Adipocyte (in vitro differentiated cells): ENCODE measurements around the gene ACAP2.
"Not testable (repeated sequence)": the region's sequence is repeated elsewhere in the genome, so short reads cannot be mapped to it uniquely, and the experiment has no call there.

Source experiments
- DNase-seq: peaks from one replicate; pipeline ENCODE4 v3.0.0-alpha.2; 2015; ENCODE audit warnings: low read depth
- H3K27me3 ChIP-seq: replicated peaks from 2 replicates; pipeline ENCODE4 v1.7.0; 2013; ENCODE audit warnings: mild to moderate bottlenecking, low read length, moderate library complexity; ENCODE audit not compliant: control insufficient read depth, insufficient read depth
- H3K36me3 ChIP-seq: 2 replicates; pipeline ENCODE4 v1.7.0; 2013; ENCODE audit warnings: low read length, mild to moderate bottlenecking, moderate library complexity; ENCODE audit not compliant: control insufficient read depth, insufficient read depth, severe bottlenecking
- H3K4me1 ChIP-seq: 2 replicates; pipeline ENCODE4 v1.7.0; 2013; ENCODE audit warnings: mild to moderate bottlenecking, low read length, moderate library complexity; ENCODE audit not compliant: control insufficient read depth, insufficient read depth
- H3K4me3 ChIP-seq: 2 replicates; pipeline ENCODE4 v1.7.0; 2013; ENCODE audit warnings: mild to moderate bottlenecking, low read length, moderate library complexity
- H3K9ac ChIP-seq: 2 replicates; pipeline ENCODE4 v1.7.0; 2013; ENCODE audit warnings: mild to moderate bottlenecking, low read length, moderate library complexity
- H3K9me3 ChIP-seq: 2 replicates; pipeline ENCODE4 v1.7.0; 2013; ENCODE audit warnings: mild to moderate bottlenecking, low read length, moderate library complexity; ENCODE audit not compliant: control insufficient read depth

Gene ACAP2

DNA sequence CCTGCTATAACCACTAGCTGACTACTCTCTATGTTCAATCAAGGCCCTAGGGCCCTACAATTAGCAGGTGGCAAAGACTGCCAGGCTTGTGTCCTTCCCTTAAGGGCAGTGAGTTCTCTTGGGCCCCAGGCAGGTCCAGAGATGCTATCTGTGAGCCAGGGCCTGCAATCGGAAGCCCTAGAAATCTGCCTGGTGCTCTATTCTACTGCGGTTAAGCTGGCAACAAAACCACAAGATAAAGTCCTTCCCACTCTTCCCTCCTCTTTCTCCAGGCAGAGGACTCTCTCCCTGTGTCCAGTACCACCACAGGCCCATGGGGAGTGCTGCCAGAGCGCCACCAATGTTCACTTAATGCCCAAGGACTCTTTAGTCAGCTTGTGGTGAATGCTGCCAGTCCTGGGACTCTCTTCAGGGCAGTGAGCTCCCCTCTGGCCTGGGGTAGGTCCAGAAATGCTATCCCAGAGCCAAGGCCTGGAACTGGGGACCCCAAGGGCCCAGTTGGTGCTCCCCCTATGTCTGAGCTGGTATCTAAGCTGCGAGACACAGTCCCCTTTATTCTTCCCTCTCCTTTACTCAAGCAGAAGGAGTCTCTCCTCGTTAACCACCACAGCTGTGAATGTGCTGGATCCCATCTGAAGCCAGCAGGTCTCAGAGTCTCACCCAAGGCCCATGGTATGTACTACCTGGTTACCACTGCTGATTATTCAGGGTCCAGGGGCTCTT, 206.6 kb downstream of the ACAP2 start:
- no peak overlapping the region for H3K9ac ChIP-seq
- no peak for DNase-seq
- H3K36me3 ChIP-seq, result no peaks in the 10 kb centered on the region
- no peaks in the 10 kb centered on the region for H3K27me3 ChIP-seq
- H3K4me1 ChIP-seq, result peaks cover 25% of the 10 kb centered on the region
- H3K9me3 ChIP-seq, result no peaks in the 10 kb centered on the region
- no peak overlapping the region for H3K4me3 ChIP-seq

DNA sequence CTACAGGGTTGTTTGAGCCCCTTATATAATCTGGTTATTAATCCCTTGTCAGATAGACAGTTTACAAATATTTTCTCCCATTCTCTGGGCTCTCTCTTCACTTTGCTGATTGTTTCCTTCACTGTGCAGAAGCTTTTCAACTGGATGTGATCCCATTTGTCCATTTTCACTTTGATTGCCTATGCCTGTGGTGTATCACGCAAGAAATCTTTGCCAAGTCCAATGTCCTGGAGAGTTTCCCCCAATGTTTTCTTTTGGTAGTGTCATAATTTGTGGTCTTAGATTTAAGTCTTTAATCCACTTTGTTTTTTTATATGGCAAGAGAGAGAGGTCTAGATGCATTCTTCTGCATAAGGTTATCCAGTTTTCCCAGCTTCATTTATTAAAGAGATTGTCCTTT, 212.6 kb downstream of the ACAP2 start:
- no peak overlapping the region for H3K9ac ChIP-seq
- H3K36me3 ChIP-seq, result peaks cover 6% of the 10 kb centered on the region
- no peaks in the 10 kb centered on the region for H3K9me3 ChIP-seq
- no peak overlapping the region for H3K4me3 ChIP-seq
- H3K4me1 ChIP-seq, result no peaks in the 10 kb centered on the region
- no peak for DNase-seq
- no peaks in the 10 kb centered on the region for H3K27me3 ChIP-seq

DNA sequence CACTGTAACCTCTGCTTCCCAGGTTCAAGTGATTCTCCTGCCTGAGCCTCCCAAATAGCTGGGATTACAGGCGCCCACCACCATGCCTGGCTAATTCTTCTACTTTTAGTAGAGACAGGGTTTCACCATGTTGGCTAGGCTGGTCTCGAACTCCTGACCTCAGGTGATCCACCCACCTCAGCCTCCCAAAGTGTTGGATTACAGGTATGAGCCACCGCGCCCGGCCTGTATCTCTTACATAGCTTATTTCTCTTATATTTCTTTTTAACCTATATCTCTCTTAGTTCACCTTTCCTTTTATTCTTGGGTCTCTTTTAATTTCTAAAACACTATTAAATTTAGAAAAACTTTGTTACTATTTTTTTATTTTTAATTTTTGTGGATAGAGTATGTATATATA, 213.9 kb downstream of the ACAP2 start:
- H3K36me3 ChIP-seq, H3K9ac ChIP-seq, DNase-seq, H3K27me3 ChIP-seq, H3K4me1 ChIP-seq, H3K4me3 ChIP-seq, H3K9me3 ChIP-seq: not testable (repeated sequence)

DNA sequence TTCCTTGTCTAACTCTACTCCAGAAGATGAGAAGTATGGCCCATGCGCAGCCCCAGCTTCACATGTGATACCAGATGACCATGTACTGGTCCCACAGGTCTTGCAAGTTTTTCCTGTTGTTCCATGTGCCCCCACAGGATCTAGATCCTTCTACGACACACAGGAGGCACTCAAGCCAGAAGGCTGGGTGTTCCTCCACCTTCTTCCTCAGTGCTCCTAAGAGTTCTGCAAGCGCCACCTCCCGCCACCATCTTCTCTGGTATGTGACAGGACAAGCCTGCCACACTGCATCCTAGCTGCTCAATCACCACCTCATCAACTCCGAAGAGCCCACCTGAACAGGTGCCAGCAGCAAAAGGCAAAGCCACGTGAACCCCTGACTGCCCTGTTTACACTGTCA, 214.9 kb downstream of the ACAP2 start:
- H3K9me3 ChIP-seq, result no peaks in the 10 kb centered on the region
- no peak overlapping the region for H3K9ac ChIP-seq
- no peaks in the 10 kb centered on the region for H3K27me3 ChIP-seq
- no peak for DNase-seq
- peaks cover 6% of the 10 kb centered on the region for H3K36me3 ChIP-seq
- no peak overlapping the region for H3K4me3 ChIP-seq
- H3K4me1 ChIP-seq, result peaks cover 16% of the 10 kb centered on the region

DNA sequence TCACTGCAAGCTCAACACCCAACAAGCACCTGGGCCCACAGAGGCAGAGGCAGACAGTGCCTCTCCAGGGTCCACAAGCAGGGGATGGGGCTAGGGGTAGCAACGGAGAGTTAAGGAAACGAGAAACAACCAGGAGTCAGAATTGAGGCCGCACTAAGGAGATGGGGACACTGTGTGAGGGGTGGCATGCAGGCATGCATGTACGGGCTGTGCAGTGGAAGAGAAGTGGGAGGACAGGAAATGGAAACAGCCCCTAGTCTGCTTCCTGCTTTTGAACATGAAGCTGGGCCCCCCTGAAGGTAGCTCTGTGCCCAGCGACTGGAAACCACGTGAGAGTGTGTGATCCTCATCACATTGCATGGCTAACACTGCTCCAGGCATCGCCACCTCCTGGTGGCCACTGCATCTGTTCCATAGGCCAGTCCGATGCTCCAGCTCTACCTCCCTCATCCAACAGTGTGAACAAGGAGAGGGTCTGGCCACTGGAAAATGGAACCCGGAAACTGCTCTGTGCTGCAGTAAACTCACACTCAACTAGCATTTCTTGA, 215.8 kb downstream of the ACAP2 start:
- no peak for DNase-seq
- H3K9ac ChIP-seq, result no peak overlapping the region
- peaks cover 6% of the 10 kb centered on the region for H3K36me3 ChIP-seq
- no peaks in the 10 kb centered on the region for H3K27me3 ChIP-seq
- no peak overlapping the region for H3K4me3 ChIP-seq
- no peaks in the 10 kb centered on the region for H3K9me3 ChIP-seq
- H3K4me1 ChIP-seq, result peaks cover 25% of the 10 kb centered on the region

DNA sequence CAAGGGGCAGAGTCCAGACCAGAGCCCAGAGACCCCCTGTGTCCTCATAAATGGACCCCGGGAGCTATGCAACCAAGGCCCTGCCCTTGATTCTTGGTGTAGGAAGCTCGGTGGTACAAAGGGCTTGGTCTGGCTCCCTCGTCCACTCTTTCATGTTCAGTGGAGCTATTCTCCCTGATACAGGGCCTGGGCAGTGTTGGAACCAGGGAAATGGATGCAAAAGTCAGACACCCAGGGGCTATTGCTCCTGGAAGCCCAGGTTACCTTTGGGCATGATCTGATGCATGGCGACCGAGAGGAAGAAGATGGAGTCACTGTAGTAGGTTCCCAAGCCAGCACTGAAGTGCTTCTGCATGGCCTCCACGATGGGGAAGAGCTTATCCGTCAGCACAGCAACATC, 216.4 kb downstream of the ACAP2 start:
- Histone ChIP-seq H3K27me3 (no peaks in the 10 kb centered on the region), H3K4me1 (peaks cover 30% of the 10 kb centered on the region), H3K4me3 (no peak overlapping the region), H3K9me3 (no peaks in the 10 kb centered on the region), H3K9ac (no peak overlapping the region), H3K36me3 (peaks cover 6% of the 10 kb centered on the region)
- DNase-seq, result no peak

DNA sequence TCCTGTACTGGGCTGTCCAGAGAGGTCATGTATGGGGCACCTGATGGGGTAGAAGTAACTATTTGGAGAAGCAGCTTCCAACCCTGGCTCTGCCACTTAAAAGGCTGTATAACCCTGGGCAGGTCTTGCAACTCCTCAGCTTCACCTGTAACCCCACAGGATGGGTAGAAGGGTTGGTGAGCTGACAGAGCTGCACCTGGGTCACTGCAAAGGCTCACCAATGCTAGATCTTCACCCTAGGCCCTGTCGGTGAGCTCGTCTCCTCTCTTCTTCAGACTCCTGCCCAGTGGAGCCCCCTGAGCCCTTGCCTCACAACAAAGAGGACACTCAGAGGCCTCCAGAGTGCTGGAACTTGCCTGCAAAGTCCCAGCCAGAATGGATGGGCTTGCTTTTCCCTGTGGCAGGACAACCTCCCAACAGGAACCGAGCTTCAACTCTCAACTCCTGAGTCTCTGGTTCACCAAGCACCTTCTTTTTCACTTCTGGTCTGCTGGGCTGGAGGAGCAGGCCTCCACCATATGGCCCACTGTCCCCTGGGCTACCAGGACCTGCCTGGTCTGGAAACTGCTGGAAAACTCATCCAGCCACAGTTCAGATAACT, 217.7 kb downstream of the ACAP2 start:
- H3K36me3 ChIP-seq, result peaks cover 6% of the 10 kb centered on the region
- no peaks in the 10 kb centered on the region for H3K9me3 ChIP-seq
- H3K27me3 ChIP-seq, result no peaks in the 10 kb centered on the region
- no peak overlapping the region for H3K4me3 ChIP-seq
- peaks cover 41% of the 10 kb centered on the region for H3K4me1 ChIP-seq
- H3K9ac ChIP-seq, result no peak overlapping the region
- no peak for DNase-seq
